Stimulated activated naive CD4-positive, alpha-beta T cell (primary cell): ENCODE data around the gene LMF1.

Experiments used
- DNase-seq, 6 experiments: peaks; one replicate each; lab custom pipeline; 2025; lab: John Stamatoyannopoulos, UW

The LMF1 gene

DNA sequence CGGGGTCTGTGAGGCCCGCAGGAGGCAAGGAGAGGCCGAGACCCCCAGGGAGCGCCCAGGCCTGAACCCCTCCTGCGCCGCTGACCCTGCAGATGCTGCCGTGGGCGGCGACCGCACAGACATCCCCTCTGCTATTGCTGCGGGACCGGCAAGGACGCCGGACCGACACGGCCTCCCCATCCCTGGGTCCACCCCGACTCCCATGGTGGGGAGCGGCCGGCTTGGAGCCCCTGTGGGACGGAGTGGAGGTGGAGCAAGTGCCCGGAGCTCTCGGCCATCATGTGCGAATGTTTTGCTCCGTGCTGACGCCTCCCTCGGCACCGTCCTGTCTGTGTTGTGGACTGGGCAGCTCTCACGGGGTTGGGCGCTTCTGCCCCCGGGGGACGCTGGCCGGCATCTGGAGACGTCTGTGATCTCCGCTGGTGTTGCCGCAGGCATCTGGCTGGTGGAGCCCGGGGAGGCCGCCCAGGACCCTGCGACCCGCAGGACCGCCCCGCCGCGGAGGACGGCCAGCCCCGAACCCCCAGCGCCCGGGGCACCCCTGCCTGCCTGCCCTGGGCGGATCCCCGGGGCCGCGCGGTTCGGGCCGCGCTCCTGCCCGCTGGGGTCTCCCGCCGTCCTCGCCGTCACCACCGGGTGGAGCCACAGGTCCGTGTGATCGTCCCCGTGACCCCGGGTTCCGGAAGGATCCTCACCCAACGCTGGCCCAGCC lies 157.4 kb downstream of the LMF1 start:
- peak in 5 of 6 experiments; percentile 16 to 46 (median 31) for DNase-seq

GRCh38 chr16:808085-808386 lies 162.7 kb downstream of the LMF1 start:
- no peak for DNase-seq

- peak; percentile 42 to 83 (median 56) for DNase-seq
Observed at GRCh38 chr16:807347-808084, 163.3 kb downstream of the LMF1 start.

DNA sequence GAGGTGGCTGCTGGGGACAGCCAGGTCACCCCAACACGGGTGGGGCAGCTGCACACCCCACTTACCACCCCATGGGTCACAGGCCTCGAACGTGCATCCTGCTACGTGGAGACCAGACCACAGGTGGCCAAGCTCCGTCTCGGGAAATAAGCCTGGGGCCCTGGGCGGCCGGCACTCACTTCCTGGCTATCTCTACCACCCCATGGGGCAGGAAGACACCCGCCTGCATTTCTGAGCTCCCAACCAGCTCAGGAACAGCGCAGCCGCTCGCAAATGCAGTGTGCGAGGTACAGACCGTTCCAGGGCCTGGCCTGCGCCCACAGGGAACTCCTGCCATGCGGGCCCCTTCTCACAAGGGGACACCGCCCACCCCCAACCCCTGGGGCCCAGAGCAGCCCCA lies 165.3 kb downstream of the LMF1 start:
- no peak for DNase-seq

DNA sequence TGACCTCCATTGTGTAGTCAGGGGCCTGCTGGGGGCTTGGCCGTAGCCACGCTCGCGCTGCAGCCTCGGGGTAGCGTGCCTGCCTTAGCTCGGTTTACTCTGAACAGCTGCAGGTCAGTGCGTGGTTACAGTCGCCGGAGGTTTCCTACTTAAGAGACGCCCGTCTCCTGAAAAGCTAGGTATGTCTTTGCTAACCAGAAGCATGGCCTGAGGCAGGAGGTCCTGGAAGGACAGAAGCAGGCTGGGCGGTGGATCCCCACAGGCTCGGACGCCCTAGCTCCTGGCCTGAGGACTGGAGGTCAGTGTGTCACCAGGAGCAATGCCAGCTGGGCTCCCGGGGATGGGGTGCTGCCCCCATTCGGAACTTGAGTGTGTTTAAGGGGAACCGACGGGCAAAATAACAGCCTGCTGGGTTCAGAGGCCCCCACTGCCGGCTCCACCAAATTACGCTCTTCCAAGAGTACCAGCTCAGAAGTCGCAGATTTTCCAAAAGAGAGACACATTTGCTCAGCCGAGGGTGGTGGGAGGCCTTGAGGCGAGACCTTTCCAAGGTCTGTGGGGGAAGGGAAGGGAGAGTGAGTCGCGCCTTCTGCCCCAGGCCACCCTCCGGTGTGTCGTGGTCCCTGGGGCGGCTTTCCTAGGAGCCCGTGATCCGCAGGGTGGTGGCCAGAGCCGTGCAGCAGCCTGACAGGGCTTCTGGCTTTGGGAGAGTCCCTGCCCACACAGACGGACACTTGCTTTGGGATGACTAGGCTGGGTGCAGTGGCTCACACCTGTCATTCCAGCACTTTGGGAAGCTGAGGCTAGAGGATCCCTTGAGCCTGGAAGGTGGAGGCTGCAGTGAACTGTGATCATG lies 166.4 kb downstream of the LMF1 start:
- no peak for DNase-seq

DNA sequence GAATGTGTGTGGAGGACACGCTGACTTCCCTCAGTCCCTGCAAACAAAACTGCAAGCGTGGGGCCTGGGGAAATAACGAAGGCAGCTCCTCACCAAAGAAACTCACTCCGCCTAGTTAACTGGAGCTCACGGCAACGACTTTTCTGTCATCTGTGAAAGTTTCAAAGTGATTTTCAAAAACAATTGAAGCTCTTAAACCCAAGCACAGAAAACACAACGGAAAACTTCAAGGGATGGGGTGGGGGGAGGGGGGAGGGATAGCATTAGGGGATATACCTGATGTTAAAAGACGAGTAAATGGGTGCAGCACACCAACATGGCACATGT lies 167.1 kb downstream of the LMF1 start:
- DNase-seq = no peak
